Ascending aorta (tissue), 2 donors: ENCODE results near the gene E2F2. TPM values are rescaled to one million over a fixed set of nuclear protein-coding genes. Genes with fewer than 3 reads are reported as not detected.
A peak's percentile ranks its signal among the peaks of the same experiment; 100 is the strongest.

Experiments used
- DNase-seq, 2 donors: peaks; one replicate each; pipeline ENCODE4 v3.0.0-alpha.2; 2019; ENCODE audit warnings: low spot score in 2 of 2
- H3K27ac ChIP-seq, 2 donors: fragments of 200-600 bp; sonication (generic); one replicate each; pipeline ENCODE4 v1.5.1; 2016 to 2017; ENCODE audit warnings: mild to moderate bottlenecking in 1 of 2
- H3K27me3 ChIP-seq: fragments of 200-600 bp; sonication (generic); one replicate; pipeline ENCODE4 v1.5.1; 2017
- H3K36me3 ChIP-seq, 2 donors: fragments of 200-600 bp; sonication (generic); one replicate each; pipeline ENCODE4 v1.5.1; 2016
- H3K4me1 ChIP-seq, 2 donors: fragments of 200-600 bp; sonication (generic); one replicate each; pipeline ENCODE4 v1.5.1; 2016 to 2017; ENCODE audit warnings: mild to moderate bottlenecking in 1 of 2
- H3K4me3 ChIP-seq, 2 donors: fragments of 200-600 bp; sonication (generic); one replicate each; pipeline ENCODE4 v1.5.1; 2016 to 2017; ENCODE audit warnings: mild to moderate bottlenecking in 1 of 2
- H3K9me3 ChIP-seq, 2 donors: fragments of 200-600 bp; sonication (generic); one replicate each; pipeline ENCODE4 v1.5.1; 2016
- intact Hi-C: fragments of 100-400 bp; cut with DNase I; formaldehyde crosslinking; loops from one replicate; pipeline ENCODE4 v1.15.1; 2023
- total RNA-seq: library from RNA; depleted of rRNA; stranded (reverse); fragments of >200 nt; gene quantifications from one replicate; pipeline ENCODE4 v1.1.0, GENCODE V29; 2016
- TF ChIP-seq, protein P1 (sequence below), 3 experiments: fragments of 200-600 bp in 2 of 3; fragments of 450-650 bp in 1 of 3; sonication (generic) in 2 of 3; IDR thresholded peaks; one replicate each; pipeline ENCODE4 v1.5.1; 2016 to 2019; ENCODE audit warnings: antibody characterized with exemption in 3 of 3, mild to moderate bottlenecking in 1 of 3, moderate library complexity in 1 of 3

Gene E2F2
- total RNA-seq, 1 donor from 2014 or later: not detected

DNA sequence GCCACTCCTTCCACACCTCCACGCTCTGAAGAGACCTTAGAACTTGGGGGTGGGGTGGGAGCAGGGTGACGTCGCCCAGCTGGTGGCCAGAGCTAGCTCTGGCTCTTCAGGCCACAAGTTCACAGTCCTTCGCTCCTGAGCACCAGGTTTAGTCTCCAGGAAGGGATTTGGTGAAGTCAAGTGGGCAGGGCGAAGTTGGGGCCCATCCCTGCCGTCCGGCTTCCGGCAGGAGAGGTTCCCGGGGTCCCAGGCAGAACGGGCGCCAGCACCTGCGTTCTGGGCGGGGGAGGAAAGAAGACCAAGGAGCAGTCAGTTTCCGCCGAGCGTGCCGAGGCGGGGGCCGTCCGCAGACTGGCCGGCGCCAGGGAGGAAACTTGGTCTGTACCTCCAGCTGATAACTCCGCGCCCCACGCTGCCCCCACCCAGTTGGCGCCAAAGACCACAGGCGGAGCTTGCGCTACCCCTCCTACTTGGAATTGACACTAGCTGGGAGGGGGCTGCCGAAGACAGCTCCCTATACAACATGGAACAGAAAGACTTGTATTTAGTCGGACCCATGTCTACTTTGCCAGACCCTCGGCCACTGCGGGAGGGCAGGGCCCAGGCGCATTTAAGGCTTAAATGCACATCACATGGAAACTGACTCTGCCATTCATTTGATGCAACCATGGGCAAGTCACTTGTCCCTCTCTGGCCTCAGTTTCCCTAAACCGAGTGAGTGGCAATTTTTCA is 27.3 kb upstream of the E2F2 start:
- Histone ChIP-seq H3K4me3 (peak overlapping the region; percentile 89 to 95), H3K9me3 (no peaks in the 10 kb centered on the region), H3K27me3 (no peaks in the 10 kb centered on the region), H3K27ac (peak overlapping the region; percentile 92), H3K4me1 (peaks cover 18 to 33% of the 10 kb centered on the region in 2 donors), H3K36me3 (peaks cover 17 to 25% of the 10 kb centered on the region in 2 donors)
- peak in 1 of 2 donors; percentile 21 for DNase-seq
- intact Hi-C loops: no loop called here
- TF ChIP-seq, protein P1, sequence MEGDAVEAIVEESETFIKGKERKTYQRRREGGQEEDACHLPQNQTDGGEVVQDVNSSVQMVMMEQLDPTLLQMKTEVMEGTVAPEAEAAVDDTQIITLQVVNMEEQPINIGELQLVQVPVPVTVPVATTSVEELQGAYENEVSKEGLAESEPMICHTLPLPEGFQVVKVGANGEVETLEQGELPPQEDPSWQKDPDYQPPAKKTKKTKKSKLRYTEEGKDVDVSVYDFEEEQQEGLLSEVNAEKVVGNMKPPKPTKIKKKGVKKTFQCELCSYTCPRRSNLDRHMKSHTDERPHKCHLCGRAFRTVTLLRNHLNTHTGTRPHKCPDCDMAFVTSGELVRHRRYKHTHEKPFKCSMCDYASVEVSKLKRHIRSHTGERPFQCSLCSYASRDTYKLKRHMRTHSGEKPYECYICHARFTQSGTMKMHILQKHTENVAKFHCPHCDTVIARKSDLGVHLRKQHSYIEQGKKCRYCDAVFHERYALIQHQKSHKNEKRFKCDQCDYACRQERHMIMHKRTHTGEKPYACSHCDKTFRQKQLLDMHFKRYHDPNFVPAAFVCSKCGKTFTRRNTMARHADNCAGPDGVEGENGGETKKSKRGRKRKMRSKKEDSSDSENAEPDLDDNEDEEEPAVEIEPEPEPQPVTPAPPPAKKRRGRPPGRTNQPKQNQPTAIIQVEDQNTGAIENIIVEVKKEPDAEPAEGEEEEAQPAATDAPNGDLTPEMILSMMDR (IDR thresholded peaks at IDR 0.05): no peak

DNA sequence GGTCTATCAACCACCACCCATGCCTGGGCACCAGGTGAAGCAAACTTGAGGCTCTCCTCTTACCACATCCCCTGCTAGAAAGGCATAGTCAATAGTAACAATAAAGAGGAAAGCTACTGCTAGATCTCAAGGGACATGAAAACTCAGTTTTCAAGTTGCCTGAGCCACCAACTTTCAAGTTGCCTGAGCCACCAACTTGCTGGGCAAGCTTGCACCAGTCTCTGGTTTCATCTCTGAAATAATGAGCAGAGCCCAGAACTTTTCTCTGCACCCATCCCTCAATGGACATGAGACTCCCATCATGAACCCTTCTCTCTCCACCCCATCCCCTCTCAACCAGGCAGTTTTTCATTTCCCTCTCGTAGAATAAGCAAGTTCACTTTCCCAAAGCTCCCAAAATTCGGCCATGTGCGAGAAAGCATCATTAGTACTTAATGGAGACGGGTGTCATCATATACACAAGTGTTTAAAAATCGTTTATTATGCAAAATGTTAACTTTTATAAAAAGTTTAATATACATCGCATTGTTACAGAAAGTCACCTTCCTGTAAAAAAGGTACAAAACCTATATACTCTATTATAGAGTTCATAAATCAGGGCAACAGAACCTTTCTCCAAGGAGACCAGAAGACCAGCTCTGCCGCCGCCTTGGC is 26.6 kb upstream of the E2F2 start:
- Histone ChIP-seq H3K4me1 (peaks cover 18 to 33% of the 10 kb centered on the region in 2 donors), H3K36me3 (peaks cover 17 to 25% of the 10 kb centered on the region in 2 donors), H3K4me3 (peak overlapping the region; percentile 89 to 95), H3K27me3 (no peaks in the 10 kb centered on the region), H3K27ac (peak overlapping the region; percentile 92), H3K9me3 (no peaks in the 10 kb centered on the region)
- peak in 1 of 2 donors; percentile 0 for DNase-seq
- TF ChIP-seq, protein P1 (IDR thresholded peaks at IDR 0.05): no peak
- intact Hi-C loops: no loop called here

DNA sequence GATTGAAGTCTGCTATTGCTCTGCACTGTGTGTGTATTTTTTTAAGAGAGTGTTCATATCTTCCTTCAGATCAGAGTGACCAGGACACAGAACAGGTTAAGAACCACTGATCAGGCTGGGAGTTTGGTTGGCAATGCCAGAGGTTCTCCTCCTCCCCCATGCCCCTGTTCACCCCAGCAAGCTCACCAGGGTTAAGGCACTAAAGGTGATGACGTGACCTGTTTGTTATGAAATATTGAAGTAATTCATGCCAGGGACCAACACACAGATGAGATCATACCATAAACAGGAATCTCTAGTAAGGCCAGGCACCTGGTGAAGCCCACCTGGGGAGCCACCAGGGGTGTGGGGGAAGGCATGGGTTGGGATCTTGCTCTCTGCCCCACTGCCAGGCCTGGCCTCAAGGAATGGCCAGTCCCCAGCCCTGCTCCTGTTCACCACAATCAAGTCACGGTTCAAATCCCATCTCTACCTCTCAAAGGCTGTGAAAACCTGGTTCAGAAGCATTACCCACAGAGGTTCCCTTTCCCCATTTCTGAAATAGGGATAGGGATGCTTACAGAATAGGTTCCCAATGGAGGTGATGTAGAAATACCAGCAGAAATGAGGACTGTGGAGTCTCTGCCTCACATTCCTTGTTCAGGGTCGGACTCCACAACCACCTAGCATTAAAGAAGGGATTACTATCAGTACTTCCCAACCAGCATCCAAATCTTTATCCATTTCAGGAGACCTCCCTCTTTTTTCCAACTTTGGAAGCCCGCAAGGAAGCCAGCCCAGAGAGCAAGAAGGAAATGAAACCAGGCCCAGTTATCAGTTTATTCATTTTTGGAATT is 25.8 kb upstream of the E2F2 start:
- peaks cover 17 to 25% of the 10 kb centered on the region in 2 donors for H3K36me3 ChIP-seq
- H3K27ac ChIP-seq: peak overlapping the region; percentile 92
- no peaks in the 10 kb centered on the region for H3K27me3 ChIP-seq
- TF ChIP-seq, protein P1 (IDR thresholded peaks at IDR 0.05): no peak
- H3K9me3 ChIP-seq: no peaks in the 10 kb centered on the region
- peaks cover 18 to 32% of the 10 kb centered on the region in 2 donors for H3K4me1 ChIP-seq
- intact Hi-C loops: no loop called here
- DNase-seq: peak in 1 of 2 donors; percentile 8
- H3K4me3 ChIP-seq: peak overlapping the region; percentile 89 to 95

DNA sequence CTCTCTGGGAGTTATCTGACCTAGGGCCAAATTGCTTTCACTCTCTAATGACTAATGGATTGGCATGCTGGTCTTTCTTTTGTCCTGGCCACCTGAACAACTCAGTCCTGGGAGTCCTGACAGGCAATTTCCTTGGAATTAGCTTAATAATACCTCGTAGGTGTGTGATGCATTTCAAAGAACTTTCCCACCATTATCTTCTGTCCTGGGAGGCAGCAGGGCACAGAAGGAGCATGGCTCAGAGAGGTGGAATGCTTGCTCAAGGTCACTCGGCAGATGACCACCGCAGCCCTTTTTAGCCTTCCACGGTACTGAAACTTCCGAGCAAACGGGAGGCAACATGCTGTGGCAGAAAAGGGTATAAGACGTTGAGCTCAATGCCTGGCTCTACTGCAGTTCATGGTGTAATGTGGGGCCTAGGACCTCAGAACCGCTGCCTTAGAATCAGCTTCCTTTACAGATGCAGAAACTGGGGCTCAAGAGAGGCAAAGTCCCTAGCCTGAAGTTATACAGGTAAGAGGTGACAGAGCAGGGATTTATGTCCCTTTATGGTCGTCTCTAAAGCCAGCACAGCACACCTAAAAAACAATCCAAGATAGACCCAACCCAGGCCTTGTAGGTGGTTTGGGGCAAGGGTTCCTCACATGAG is 25.1 kb upstream of the E2F2 start:
- H3K27ac ChIP-seq: peak overlapping the region; percentile 92
- no peaks in the 10 kb centered on the region for H3K9me3 ChIP-seq
- peak overlapping the region; percentile 89 to 95 for H3K4me3 ChIP-seq
- intact Hi-C loops: loop anchor here (1.0 to 2.0 kb wide), 2 partner anchors 22 to 79 kb away; no protein-coding TSS in a partner anchor
- TF ChIP-seq, protein P1 (IDR thresholded peaks at IDR 0.05): no peak
- no peaks in the 10 kb centered on the region for H3K27me3 ChIP-seq
- peak in 1 of 2 donors; percentile 8 for DNase-seq
- peaks cover 17 to 25% of the 10 kb centered on the region in 2 donors for H3K36me3 ChIP-seq
- H3K4me1 ChIP-seq: peaks cover 11 to 24% of the 10 kb centered on the region in 2 donors
